VCaP (cell line): ENCODE results near the gene DOCK10.
A peak's percentile ranks its signal among the peaks of the same experiment; 100 is the strongest.

ENCODE experiments used
- H3K27ac ChIP-seq: fragments of 450-650 bp; 2 replicates; pipeline ENCODE4 v1.5.1; 2017
- TF ChIP-seq, protein P1 (sequence below): fragments of 450-650 bp; conservative IDR thresholded peaks from 2 replicates; pipeline ENCODE4 v1.5.1; 2017; ENCODE audit warnings: mild to moderate bottlenecking, moderate library complexity

DOCK10 gene

DNA sequence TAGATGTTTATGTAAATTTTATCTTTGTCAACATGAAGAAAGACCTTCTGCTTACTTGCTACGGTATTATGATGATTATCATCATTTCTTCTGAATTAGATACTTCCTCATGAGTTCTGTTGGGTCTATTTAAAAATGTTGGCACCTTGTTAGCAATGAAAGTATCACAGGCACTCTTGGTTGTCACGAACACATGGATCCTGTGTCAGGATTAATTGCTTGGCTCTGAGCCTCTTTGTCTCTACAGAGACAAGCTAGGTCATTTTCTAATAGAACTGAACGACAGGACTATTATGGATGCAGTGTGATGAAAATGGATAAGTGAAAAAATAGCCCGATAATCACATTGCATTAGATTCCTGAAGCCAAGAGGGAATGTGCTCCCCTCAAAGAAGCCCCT, 110.3 kb downstream of the DOCK10 start:
- TF ChIP-seq, protein P1, sequence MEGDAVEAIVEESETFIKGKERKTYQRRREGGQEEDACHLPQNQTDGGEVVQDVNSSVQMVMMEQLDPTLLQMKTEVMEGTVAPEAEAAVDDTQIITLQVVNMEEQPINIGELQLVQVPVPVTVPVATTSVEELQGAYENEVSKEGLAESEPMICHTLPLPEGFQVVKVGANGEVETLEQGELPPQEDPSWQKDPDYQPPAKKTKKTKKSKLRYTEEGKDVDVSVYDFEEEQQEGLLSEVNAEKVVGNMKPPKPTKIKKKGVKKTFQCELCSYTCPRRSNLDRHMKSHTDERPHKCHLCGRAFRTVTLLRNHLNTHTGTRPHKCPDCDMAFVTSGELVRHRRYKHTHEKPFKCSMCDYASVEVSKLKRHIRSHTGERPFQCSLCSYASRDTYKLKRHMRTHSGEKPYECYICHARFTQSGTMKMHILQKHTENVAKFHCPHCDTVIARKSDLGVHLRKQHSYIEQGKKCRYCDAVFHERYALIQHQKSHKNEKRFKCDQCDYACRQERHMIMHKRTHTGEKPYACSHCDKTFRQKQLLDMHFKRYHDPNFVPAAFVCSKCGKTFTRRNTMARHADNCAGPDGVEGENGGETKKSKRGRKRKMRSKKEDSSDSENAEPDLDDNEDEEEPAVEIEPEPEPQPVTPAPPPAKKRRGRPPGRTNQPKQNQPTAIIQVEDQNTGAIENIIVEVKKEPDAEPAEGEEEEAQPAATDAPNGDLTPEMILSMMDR: no peak
- peak overlapping the region; percentile 90 for H3K27ac ChIP-seq

DNA sequence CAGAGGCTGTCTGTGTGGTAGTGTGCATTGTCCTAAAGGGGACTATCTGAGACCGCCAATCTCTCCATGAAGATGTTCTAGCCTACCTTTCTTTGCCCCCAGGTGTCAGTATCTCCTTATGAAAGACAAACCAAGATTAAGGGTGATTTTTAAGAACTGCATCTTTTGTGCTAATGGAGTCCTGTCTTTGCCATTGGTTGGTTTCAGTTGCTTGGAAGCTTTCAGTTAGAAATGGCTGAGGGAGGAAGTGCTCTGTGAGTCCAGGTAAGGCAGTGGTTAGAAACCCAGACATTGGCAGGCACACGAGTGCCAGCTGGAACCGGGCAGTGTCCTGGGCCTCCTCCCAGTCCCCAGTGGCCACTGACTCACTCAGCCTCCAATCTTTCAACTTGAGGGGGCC, 111.3 kb downstream of the DOCK10 start:
- H3K27ac ChIP-seq: peak overlapping the region; percentile 90; the same call in 1 of the 2 replicates
- TF ChIP-seq, protein P1: no peak

DNA sequence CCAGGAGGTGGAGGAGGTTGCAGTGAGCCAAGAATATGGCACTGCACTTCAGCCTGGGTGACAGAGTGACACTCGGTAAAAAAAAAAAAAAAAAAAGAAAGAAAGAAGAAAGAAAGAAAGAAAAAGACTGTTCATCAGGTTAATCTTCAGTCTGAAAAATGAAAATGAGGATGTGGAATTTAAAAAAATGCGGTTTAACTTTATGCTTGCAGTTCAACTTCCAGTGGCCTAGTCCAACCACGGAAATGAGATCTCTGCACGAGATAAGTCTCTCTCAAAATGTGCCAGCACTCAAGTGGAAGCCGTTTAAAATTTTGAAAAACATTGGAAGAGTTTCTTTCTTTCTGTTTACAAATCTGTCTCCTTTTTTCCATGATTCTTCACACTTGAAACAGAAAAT, 112.1 kb downstream of the DOCK10 start:
- TF ChIP-seq, protein P1: no peak
- H3K27ac ChIP-seq: peak overlapping the region; percentile 90

DNA sequence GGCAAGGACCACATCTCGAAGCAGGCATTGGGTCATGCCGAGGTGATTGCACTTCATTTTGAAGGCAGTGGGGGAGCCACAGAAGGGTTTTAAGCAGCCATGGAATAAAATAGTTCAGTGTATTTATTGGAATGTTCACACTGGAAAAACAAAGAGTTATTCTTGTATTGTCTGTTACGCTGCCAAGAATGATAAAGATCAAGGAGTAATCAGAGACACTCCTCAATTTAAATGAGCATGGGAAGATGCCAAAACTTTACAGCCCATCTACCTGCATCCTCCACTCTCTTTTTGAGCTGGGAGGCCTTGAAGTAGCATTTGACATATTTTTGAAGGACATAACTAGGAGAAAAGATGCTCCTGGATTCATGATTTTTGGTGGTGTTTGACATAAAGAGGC, 112.8 kb downstream of the DOCK10 start:
- H3K27ac ChIP-seq: peak overlapping the region; percentile 90
- TF ChIP-seq, protein P1: no peak

DNA sequence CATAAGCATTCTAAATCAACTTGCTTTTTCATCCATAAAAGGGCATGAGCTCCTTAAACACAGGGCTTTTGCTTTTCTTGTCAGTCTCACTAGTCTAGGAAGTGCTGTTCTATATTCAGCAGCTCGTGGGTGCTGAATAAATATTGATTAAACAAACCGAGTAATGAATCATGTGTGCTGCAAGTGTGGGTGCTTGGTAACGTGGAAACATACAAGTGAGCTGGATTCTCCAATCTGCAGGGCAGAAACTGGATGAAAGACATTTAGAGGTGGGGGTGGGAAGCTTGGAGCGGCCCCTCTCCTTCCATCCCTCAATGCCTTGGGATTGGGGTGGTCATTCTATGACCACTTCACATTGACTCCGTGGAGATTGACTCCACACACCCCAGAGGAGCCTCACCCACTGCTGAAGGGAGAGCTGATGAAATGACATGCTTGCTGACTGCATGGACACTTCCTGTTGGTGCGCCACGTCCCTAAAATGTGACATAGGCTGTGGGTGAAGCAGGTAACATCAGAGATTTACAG, 114.6 kb downstream of the DOCK10 start:
- H3K27ac ChIP-seq: peak overlapping the region; percentile 90
- TF ChIP-seq, protein P1: no peak

DNA sequence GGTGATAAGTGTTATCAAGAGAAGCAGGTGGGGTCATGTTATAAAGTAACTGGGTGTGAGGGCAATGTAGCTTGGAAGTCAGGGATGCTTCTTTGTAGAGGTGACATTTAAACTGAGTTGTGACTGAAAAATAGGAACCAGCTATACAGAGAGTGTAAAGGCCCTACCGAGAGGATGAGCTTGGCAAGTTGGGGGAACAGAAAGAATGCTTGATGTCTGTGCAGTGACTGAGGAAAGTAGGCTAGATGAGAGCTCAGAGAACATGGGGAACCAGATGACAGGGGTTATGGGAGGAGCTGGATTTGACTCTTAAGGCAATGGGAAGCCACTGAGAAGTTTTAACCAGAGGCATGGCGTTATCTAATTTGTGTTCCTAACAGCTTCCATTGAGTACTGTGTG, 115.3 kb downstream of the DOCK10 start:
- H3K27ac ChIP-seq: peak overlapping the region; percentile 90
- TF ChIP-seq, protein P1: no peak

DNA sequence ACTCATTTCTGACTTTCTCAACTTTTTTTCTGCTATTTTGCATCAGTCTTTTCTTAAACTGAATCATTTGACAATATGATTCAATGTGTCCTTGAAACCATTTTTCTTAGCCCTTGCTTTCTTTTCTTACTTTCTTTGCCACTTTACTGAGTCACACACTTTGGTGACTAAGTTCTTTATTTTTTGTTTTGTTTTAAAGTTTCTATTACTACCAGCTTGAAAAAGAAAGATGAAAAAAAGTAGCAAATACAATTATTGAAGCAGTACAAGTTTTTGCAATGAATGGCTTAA, 116.5 kb downstream of the DOCK10 start:
- H3K27ac ChIP-seq: peak overlapping the region; percentile 90
- TF ChIP-seq, protein P1: no peak
